Measurements from ENCODE around the gene PROSER3. TPM values are rescaled to one million over a fixed set of nuclear protein-coding genes. Genes with fewer than 3 reads are reported as not detected.

The PROSER3 gene
- total and polyA plus RNA-seq, 2 of the 13 experiments (the other 11 are each of a cell fraction or from before 2014, with no cell fraction given): 5.1 to 5.7 TPM

DNA sequence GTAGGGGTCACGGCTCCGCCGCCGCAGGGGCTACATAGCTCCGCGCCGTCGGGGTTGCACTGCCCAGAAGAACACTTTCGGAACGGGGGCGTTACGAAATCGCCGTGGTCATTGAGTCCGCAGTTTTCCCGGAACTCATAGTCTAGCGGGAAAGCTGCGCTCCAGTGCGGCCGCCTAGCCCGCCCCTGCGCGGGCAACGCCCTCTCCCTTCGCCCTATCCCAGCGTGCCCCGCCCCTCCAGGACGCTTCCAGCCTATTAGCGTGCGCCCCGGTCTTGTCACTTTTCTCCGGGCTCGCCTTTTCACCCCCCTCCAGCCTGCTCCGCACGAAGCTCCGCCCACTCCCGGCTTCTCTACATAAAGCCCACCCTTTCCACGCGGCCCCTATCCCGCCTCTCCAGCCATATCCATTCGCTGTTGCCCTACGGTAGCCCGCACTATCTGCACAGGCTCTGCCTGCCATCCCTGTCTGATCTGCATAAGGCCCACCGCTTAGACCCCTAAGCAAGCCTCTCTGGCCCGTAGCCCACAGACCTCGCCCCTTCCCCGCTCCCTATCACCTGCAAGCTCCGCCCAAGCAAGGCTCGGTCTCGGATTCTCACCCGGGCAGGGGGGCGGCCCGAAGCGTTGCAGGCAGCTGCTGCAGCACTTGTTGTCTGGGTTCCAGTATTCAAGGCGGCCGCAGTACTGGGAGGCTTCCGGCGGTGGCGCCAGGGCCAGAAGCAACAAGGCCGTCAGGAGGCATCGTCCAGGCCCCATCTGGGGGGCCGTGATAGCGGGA lies 17.4 kb upstream of the PROSER3 start (continued):
- TF ChIP-seq HIC2 (CRISPR knock-in tag; IDR thresholded peaks at IDR 0.05; ENCODE audit: low read depth): no peak
- peak; percentile 84; the same call in 1 of the 2 replicates for TF ChIP-seq ZFP91 (CRISPR knock-in tag; IDR thresholded peaks at IDR 0.05; ENCODE audit: borderline replicate concordance)
- peak; percentile 71 for TF ChIP-seq IRF2 (CRISPR knock-in tag; IDR thresholded peaks at IDR 0.05)
- peak; percentile 45 for TF ChIP-seq RXRB (CRISPR knock-in tag; IDR thresholded peaks at IDR 0.05; ENCODE audit: borderline replicate concordance)
- TF ChIP-seq, protein P1, sequence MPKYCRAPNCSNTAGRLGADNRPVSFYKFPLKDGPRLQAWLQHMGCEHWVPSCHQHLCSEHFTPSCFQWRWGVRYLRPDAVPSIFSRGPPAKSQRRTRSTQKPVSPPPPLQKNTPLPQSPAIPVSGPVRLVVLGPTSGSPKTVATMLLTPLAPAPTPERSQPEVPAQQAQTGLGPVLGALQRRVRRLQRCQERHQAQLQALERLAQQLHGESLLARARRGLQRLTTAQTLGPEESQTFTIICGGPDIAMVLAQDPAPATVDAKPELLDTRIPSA (CRISPR knock-in tag; IDR thresholded peaks at IDR 0.05; ENCODE audit: borderline replicate concordance): no peak
- no peak; the same call in 1 of the 2 replicates for TF ChIP-seq ZNF263 (CRISPR knock-in tag; IDR thresholded peaks at IDR 0.05)
- no peak; the same call in 1 of the 2 replicates for TF ChIP-seq MED13 (CRISPR knock-in tag; IDR thresholded peaks at IDR 0.05)
- TF ChIP-seq, protein P2, sequence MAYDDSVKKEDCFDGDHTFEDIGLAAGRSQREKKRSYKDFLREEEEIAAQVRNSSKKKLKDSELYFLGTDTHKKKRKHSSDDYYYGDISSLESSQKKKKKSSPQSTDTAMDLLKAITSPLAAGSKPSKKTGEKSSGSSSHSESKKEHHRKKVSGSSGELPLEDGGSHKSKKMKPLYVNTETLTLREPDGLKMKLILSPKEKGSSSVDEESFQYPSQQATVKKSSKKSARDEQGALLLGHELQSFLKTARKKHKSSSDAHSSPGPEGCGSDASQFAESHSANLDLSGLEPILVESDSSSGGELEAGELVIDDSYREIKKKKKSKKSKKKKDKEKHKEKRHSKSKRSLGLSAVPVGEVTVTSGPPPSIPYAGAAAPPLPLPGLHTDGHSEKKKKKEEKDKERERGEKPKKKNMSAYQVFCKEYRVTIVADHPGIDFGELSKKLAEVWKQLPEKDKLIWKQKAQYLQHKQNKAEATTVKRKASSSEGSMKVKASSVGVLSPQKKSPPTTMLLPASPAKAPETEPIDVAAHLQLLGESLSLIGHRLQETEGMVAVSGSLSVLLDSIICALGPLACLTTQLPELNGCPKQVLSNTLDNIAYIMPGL (CRISPR knock-in tag; IDR thresholded peaks at IDR 0.05; ENCODE audit: borderline replicate concordance in 1 of 2, low read depth in 1 of 2): peak; percentile 20 to 67; a peak in 3 of 4 replicates
- no peak for TF ChIP-seq NKX3-1 (CRISPR knock-in tag; IDR thresholded peaks at IDR 0.05)
- TF ChIP-seq ZNF484 (CRISPR knock-in tag; IDR thresholded peaks at IDR 0.05; ENCODE audit: borderline replicate concordance, low read depth): no peak
- TF ChIP-seq ZFP90 (CRISPR knock-in tag; IDR thresholded peaks at IDR 0.05; ENCODE audit: borderline replicate concordance): no peak
- TF ChIP-seq, protein P3, sequence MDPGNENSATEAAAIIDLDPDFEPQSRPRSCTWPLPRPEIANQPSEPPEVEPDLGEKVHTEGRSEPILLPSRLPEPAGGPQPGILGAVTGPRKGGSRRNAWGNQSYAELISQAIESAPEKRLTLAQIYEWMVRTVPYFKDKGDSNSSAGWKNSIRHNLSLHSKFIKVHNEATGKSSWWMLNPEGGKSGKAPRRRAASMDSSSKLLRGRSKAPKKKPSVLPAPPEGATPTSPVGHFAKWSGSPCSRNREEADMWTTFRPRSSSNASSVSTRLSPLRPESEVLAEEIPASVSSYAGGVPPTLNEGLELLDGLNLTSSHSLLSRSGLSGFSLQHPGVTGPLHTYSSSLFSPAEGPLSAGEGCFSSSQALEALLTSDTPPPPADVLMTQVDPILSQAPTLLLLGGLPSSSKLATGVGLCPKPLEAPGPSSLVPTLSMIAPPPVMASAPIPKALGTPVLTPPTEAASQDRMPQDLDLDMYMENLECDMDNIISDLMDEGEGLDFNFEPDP (CRISPR knock-in tag; conservative IDR thresholded peaks at IDR 0.05): no peak
- TF ChIP-seq, protein P4, sequence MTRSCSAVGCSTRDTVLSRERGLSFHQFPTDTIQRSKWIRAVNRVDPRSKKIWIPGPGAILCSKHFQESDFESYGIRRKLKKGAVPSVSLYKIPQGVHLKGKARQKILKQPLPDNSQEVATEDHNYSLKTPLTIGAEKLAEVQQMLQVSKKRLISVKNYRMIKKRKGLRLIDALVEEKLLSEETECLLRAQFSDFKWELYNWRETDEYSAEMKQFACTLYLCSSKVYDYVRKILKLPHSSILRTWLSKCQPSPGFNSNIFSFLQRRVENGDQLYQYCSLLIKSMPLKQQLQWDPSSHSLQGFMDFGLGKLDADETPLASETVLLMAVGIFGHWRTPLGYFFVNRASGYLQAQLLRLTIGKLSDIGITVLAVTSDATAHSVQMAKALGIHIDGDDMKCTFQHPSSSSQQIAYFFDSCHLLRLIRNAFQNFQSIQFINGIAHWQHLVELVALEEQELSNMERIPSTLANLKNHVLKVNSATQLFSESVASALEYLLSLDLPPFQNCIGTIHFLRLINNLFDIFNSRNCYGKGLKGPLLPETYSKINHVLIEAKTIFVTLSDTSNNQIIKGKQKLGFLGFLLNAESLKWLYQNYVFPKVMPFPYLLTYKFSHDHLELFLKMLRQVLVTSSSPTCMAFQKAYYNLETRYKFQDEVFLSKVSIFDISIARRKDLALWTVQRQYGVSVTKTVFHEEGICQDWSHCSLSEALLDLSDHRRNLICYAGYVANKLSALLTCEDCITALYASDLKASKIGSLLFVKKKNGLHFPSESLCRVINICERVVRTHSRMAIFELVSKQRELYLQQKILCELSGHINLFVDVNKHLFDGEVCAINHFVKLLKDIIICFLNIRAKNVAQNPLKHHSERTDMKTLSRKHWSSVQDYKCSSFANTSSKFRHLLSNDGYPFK (CRISPR knock-in tag; IDR thresholded peaks at IDR 0.05; ENCODE audit: borderline replicate concordance): peak; percentile 28; the same call in 1 of the 2 replicates
- TF ChIP-seq, protein P5, sequence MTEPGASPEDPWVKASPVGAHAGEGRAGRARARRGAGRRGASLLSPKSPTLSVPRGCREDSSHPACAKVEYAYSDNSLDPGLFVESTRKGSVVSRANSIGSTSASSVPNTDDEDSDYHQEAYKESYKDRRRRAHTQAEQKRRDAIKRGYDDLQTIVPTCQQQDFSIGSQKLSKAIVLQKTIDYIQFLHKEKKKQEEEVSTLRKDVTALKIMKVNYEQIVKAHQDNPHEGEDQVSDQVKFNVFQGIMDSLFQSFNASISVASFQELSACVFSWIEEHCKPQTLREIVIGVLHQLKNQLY (CRISPR knock-in tag; IDR thresholded peaks at IDR 0.05): no peak
- no peak for TF ChIP-seq ZNF235 (CRISPR knock-in tag; IDR thresholded peaks at IDR 0.05; ENCODE audit: borderline replicate concordance)

Data from HepG2 (cell line).